GM12878 (cell line): Measurements from ENCODE around the gene COMMD1. TPM values are rescaled to one million over a fixed set of nuclear protein-coding genes. Genes with fewer than 3 reads are reported as not detected.

Source experiments
- ATAC-seq: fragments of 200-7000 bp; cut with Tn5 transposase; 3 replicates; pipeline ENCODE4 v1.9.1; 2020; ENCODE audit warnings: mild to moderate bottlenecking, moderate library complexity
- BruUV-seq: library from RNA; stranded (reverse); fragments of 400-500 nt; replicated peaks from 2 replicates; lab custom pipeline; 2021; lab: Mats Ljungman, UMichigan
- CTCF ChIA-PET: fragments of 300-600 bp; sonication (Branson Sonifier 250); formaldehyde crosslinking; extraction: SDS; loops from one replicate; lab custom pipeline; 2021; ENCODE audit warnings: inconsistent platforms; lab: Yijun Ruan, JAX
- POLR2A ChIA-PET: fragments of 350-600 bp; formaldehyde crosslinking; extraction: SDS; loops from one replicate; lab custom pipeline; 2021; ENCODE audit warnings: inconsistent platforms; lab: Charles Lee
- RAD21 ChIA-PET: fragments of 300-600 bp; sonication (Branson Sonifier 250); formaldehyde crosslinking; loops from one replicate; lab custom pipeline; 2023; ENCODE audit warnings: antibody characterized with exemption; ENCODE audit not compliant: unreplicated experiment; lab: Charles Lee
- SMC1A ChIA-PET: fragments of 300-600 bp; sonication (Branson Sonifier 250); formaldehyde crosslinking; loops from one replicate; lab custom pipeline; 2023; ENCODE audit not compliant: unreplicated experiment, uncharacterized antibody; lab: Charles Lee
- DNase-seq: peaks from one replicate; pipeline ENCODE4 v3.0.0-alpha.2; 2011; ENCODE audit warnings: low read depth, low spot score
- FAIRE-seq: peaks from 3 replicates; lab custom pipeline; 2011; peaks lifted over from hg19 to GRCh38; lab: Jason Lieb, UNC
- H2AFZ ChIP-seq: 2 replicates; pipeline ENCODE4 v1.6.0; 2011; ENCODE audit warnings: low read depth, low read length, control low read depth; ENCODE audit not compliant: control insufficient read depth
- H3K27ac ChIP-seq: 2 replicates; pipeline ENCODE4 v1.5.1; 2011; ENCODE audit warnings: control low read depth; ENCODE audit not compliant: control insufficient read depth, insufficient read depth
- H3K27me3 ChIP-seq, 2 experiments: replicated peaks in 1 of 2; 2 replicates each; pipeline versions ENCODE4 v1.6.0 to v1.6.1; 2011; ENCODE audit warnings: low read length in 1 of 2; ENCODE audit not compliant: control insufficient read depth in 2 of 2, insufficient read depth in 2 of 2
- H3K36me3 ChIP-seq, 2 experiments: 2 replicates each; pipeline ENCODE4 v1.5.1; 2011; ENCODE audit warnings: low read length in 1 of 2; ENCODE audit not compliant: control insufficient read depth in 2 of 2, insufficient read depth in 2 of 2
- H3K4me1 ChIP-seq: 2 replicates; pipeline ENCODE4 v1.6.1; 2011; ENCODE audit warnings: mild to moderate bottlenecking, low read length, moderate library complexity, mixed read lengths; ENCODE audit not compliant: control insufficient read depth, insufficient read depth
- H3K4me2 ChIP-seq: 2 replicates; pipeline ENCODE4 v1.6.0; 2011; ENCODE audit warnings: control low read depth; ENCODE audit not compliant: control insufficient read depth, insufficient read depth
- H3K4me3 ChIP-seq: fragments of 200-600 bp; sonication (generic); 2 replicates; pipeline ENCODE4 v1.5.1; 2016
- H3K79me2 ChIP-seq: 2 replicates; pipeline ENCODE4 v1.6.0; 2011; ENCODE audit warnings: low read length; ENCODE audit not compliant: control insufficient read depth, insufficient read depth
- H3K9ac ChIP-seq: 2 replicates; pipeline ENCODE4 v1.8.0; 2011; ENCODE audit warnings: low read length, control low read depth, mixed read lengths; ENCODE audit not compliant: control insufficient read depth, insufficient read depth
- H3K9me3 ChIP-seq: replicated peaks from 3 replicates; pipeline ENCODE4 v1.5.1; 2011; ENCODE audit warnings: mild to moderate bottlenecking, low read length; ENCODE audit not compliant: control insufficient read depth, insufficient read depth
- H4K20me1 ChIP-seq: 2 replicates; pipeline ENCODE4 v1.6.0; 2011; ENCODE audit not compliant: control insufficient read depth, insufficient read depth
- GABPA ChIP-seq: IDR thresholded peaks from 2 replicates; pipeline ENCODE4 v1.6.1; 2014; ENCODE audit warnings: antibody characterized with exemption, low read depth, mild to moderate bottlenecking, inconsistent platforms
- HDAC2 ChIP-seq: fragments of 200-600 bp; sonication (generic); IDR thresholded peaks from 2 replicates; pipeline ENCODE4 v1.6.1; 2017
- JUNB ChIP-seq: IDR thresholded peaks from 2 replicates; pipeline ENCODE4 v1.6.1; 2016; ENCODE audit warnings: antibody characterized with exemption, mild to moderate bottlenecking
- KLF5 ChIP-seq: fragments of 450-650 bp; IDR thresholded peaks from 2 replicates; pipeline ENCODE4 v1.6.1; 2014; ENCODE audit warnings: mild to moderate bottlenecking; ENCODE audit not compliant: partially characterized antibody
- MYB ChIP-seq: fragments of 150-350 bp; IDR thresholded peaks from 2 replicates; pipeline ENCODE4 v1.6.1; 2014; ENCODE audit warnings: mild to moderate bottlenecking, low read depth, low read length, borderline replicate concordance
- SPI1 ChIP-seq: IDR thresholded peaks from 2 replicates; pipeline ENCODE4 v1.6.1; 2011; ENCODE audit warnings: low read depth, mild to moderate bottlenecking, low read length, moderate library complexity, borderline replicate concordance; ENCODE audit not compliant: insufficient read depth
- TARDBP ChIP-seq: IDR thresholded peaks from 2 replicates; pipeline ENCODE4 v1.6.1; 2016; ENCODE audit warnings: borderline replicate concordance
- ZBTB33 ChIP-seq: fragments of 450-650 bp; IDR thresholded peaks from 2 replicates; pipeline ENCODE4 v1.6.1; 2017; ENCODE audit warnings: mild to moderate bottlenecking
- ZNF217 ChIP-seq: fragments of 450-650 bp; IDR thresholded peaks from 2 replicates; pipeline ENCODE4 v1.6.1; 2017; ENCODE audit warnings: antibody characterized with exemption, mild to moderate bottlenecking
- WGBS: methylation state at CpG from one replicate; pipeline ENCODE4 v1.1.6; 2016; ENCODE audit warnings: low lambda C conversion rate; ENCODE audit not compliant: insufficient replicate concordance, insufficient coverage; ENCODE audit errors: missing lambda C conversion rate; 5-methylcytosine and 5-hydroxymethylcytosine counted together
- in situ Hi-C: fragments of 300-500 bp; cut with MboI; formaldehyde crosslinking; loops from 9 replicates; pipeline ENCODE4 v1.14.3; 2018; ENCODE audit warnings: mixed read lengths
- intact Hi-C: fragments of 100-400 bp; cut with micrococcal nuclease; formaldehyde crosslinking; loops from one replicate; pipeline ENCODE4 v1.14.2; 2022; ENCODE audit not compliant: unreplicated experiment
- polyA plus RNA-seq, 11 experiments: library from polyadenylated mRNA; depleted of rRNA in 4 of 11; unstranded in 6 of 11; stranded (reverse) in 5 of 11; fragments of >200 nt; fragmentation: Nextera tagmentation in 4 of 11; fragmentation: Illumina TruSeq in 1 of 11; extraction: Ambion mirVana in 4 of 11; extraction: Trizol in 1 of 11; gene quantifications; 1 replicate in 1 of 11; 2 replicates in 10 of 11; pipeline versions ENCODE4 v1.2.1 to v1.2.3, GENCODE V29; 2011 to 2016; ENCODE audit warnings: inconsistent platforms in 2 of 11, missing spikeins in 2 of 11, low read depth in 1 of 11
- total RNA-seq, 4 experiments: library from RNA; depleted of rRNA in 3 of 4; stranded (reverse); fragments of >200 nt in 3 of 4; fragmentation: Illumina TruSeq in 1 of 4; extraction: Trizol in 1 of 4; gene quantifications; 2 replicates each; pipeline versions ENCODE4 v1.2.1 to v1.2.3, GENCODE V29; 2013 to 2021

Gene COMMD1
- total and polyA plus RNA-seq, 10 of the 15 experiments (the other 5 are each of a cell fraction or from before 2014, with no cell fraction given), result 39.7 to 210 (median 53.7) TPM

GRCh38 chr2:61882850-61883249 lies 22.6 kb upstream of the COMMD1 start:
- no peak for TF ChIP-seq KLF5
- no peak for TF ChIP-seq JUNB
- no peak for TF ChIP-seq MYB
- TF ChIP-seq SPI1, result no peak
- TF ChIP-seq ZNF217, result no peak
- no peak for TF ChIP-seq HDAC2
- no peak for TF ChIP-seq ZBTB33
- no peak for TF ChIP-seq GABPA
- no peak for TF ChIP-seq TARDBP

More at GRCh38 chr2:61882850-61883249, 22.6 kb upstream of the COMMD1 start:
- DNase-seq, result no peak
- intact Hi-C loops, result loop anchor here (10.0 kb wide), 1 partner anchor 188 kb away; no protein-coding TSS in a partner anchor
- H3K27me3 ChIP-seq, result no peaks in the 10 kb centered on the region
- H3K79me2 ChIP-seq, result peaks cover 32% of the 10 kb centered on the region
- H3K27ac ChIP-seq, result no peak overlapping the region
- no peaks in the 10 kb centered on the region for H3K9me3 ChIP-seq
- BruUV-seq, result no TSS peak
- H4K20me1 ChIP-seq, result peaks cover 2% of the 10 kb centered on the region; the same call in 1 of the 2 replicates
- no peak overlapping the region for H2AFZ ChIP-seq
- no peak overlapping the region for H3K4me2 ChIP-seq
- peaks cover 3% of the 10 kb centered on the region; the same call in 1 of the 2 replicates for H3K4me1 ChIP-seq
- in situ Hi-C loops, result no loop called here
- ATAC-seq, result no peak
- FAIRE-seq, result no peak
- H3K36me3 ChIP-seq, result peaks cover 4 to 43% of the 10 kb centered on the region in 2 experiments
- H3K9ac ChIP-seq, result no peak overlapping the region
- CTCF ChIA-PET, result interaction anchor here (1.7 kb wide), 1 partner anchor 11 kb away, joined by 4 read pairs; no protein-coding TSS in a partner anchor
- POLR2A ChIA-PET, result interaction anchor here (0.6 kb wide), 1 partner anchor 593 kb away, joined by 5 read pairs; no protein-coding TSS in a partner anchor
- H3K4me3 ChIP-seq, result no peak overlapping the region
- WGBS, result over 99% methylated on average over 5 of the region's 5 CpGs
- RAD21 ChIA-PET, result interaction anchor here (0.7 kb wide), 1 partner anchor 95 kb away, joined by 3 read pairs; no protein-coding TSS in a partner anchor
- SMC1A ChIA-PET, result no interaction called here
